H1 (cell line): Measurements from ENCODE around the gene TMEM232. TPM values are rescaled to one million over a fixed set of nuclear protein-coding genes. Genes with fewer than 3 reads are reported as not detected.

ENCODE experiments used
- CTCF ChIA-PET: fragments of 300-600 bp; sonication (Branson Sonifier 250); formaldehyde crosslinking; loops from one replicate; lab custom pipeline; 2021; ENCODE audit not compliant: partially characterized antibody; lab: Charles Lee
- POLR2A ChIA-PET: fragments of 300-600 bp; sonication (Branson Sonifier 250); formaldehyde crosslinking; loops from one replicate; lab custom pipeline; 2021; ENCODE audit warnings: inconsistent platforms; ENCODE audit not compliant: partially characterized antibody; lab: Charles Lee
- DNase-seq, 2 experiments: peaks; one replicate each; pipeline versions ENCODE4 v3.0.0 to v3.0.0-alpha.2; 2010 to 2022; ENCODE audit warnings: low spot score in 2 of 2, low read depth in 1 of 2, mixed read lengths in 1 of 2
- FAIRE-seq: peaks from 2 replicates; lab custom pipeline; 2011; peaks lifted over from hg19 to GRCh38; lab: Jason Lieb, UNC
- H2AFZ ChIP-seq: 2 replicates; pipeline ENCODE4 v1.8.1; 2012; ENCODE audit warnings: low read length, inconsistent platforms
- H2AK5ac ChIP-seq: 2 replicates; pipeline ENCODE4 v1.6.1; 2013; ENCODE audit warnings: low read depth, low read length
- H2BK120ac ChIP-seq: replicated peaks from 2 replicates; pipeline ENCODE3; 2013; ENCODE audit warnings: low read depth, low read length, inconsistent platforms
- H2BK12ac ChIP-seq: 2 replicates; pipeline ENCODE4 v1.6.1; 2013; ENCODE audit warnings: low read depth, low read length
- H2BK15ac ChIP-seq: 2 replicates; pipeline ENCODE4 v1.6.1; 2013; ENCODE audit warnings: low read length
- H2BK20ac ChIP-seq: 2 replicates; pipeline ENCODE4 v1.6.1; 2013; ENCODE audit warnings: low read length
- H2BK5ac ChIP-seq: 2 replicates; pipeline ENCODE4 v1.6.1; 2013; ENCODE audit warnings: low read depth, low read length
- H3K14ac ChIP-seq: 2 replicates; pipeline ENCODE4 v1.6.1; 2013; ENCODE audit warnings: inconsistent platforms; ENCODE audit not compliant: insufficient read length
- H3K18ac ChIP-seq: 2 replicates; pipeline ENCODE4 v1.6.1; 2013; ENCODE audit warnings: low read length; ENCODE audit errors: extremely low read depth
- H3K23ac ChIP-seq: 2 replicates; pipeline ENCODE4 v1.6.1; 2013; ENCODE audit warnings: inconsistent platforms; ENCODE audit not compliant: insufficient read length
- H3K23me2 ChIP-seq: 2 replicates; pipeline ENCODE4 v1.6.1; 2013; ENCODE audit warnings: low read depth, low read length
- H3K27ac ChIP-seq: 2 replicates; pipeline ENCODE4 v1.6.1; 2011; ENCODE audit warnings: low read depth, low read length, inconsistent platforms
- H3K27me3 ChIP-seq, 4 experiments: replicated peaks in 1 of 4; 1 replicate in 1 of 4; 2 replicates in 3 of 4; pipeline versions ENCODE4 v1.6.1 to v1.8.1; 2011 to 2013; ENCODE audit warnings: low read length in 3 of 4, mild to moderate bottlenecking in 3 of 4, inconsistent platforms in 2 of 4, mixed read lengths in 2 of 4, moderate library complexity in 1 of 4; ENCODE audit not compliant: control insufficient read depth in 3 of 4, insufficient read depth in 3 of 4; ENCODE audit errors: extremely low read depth in 1 of 4
- H3K36me3 ChIP-seq, 4 experiments: 2 replicates each; pipeline versions ENCODE4 v1.6.1 to v1.8.1; 2011 to 2013; ENCODE audit warnings: mild to moderate bottlenecking in 4 of 4, low read length in 3 of 4, moderate library complexity in 2 of 4, control low read depth in 1 of 4, inconsistent platforms in 1 of 4; ENCODE audit not compliant: insufficient read depth in 4 of 4, control insufficient read depth in 2 of 4
- H3K4ac ChIP-seq: replicated peaks from 2 replicates; pipeline ENCODE3; 2013; ENCODE audit warnings: low read length, low read depth, mixed read lengths, inconsistent platforms; ENCODE audit not compliant: insufficient read length
- H3K4me1 ChIP-seq, 4 experiments: replicated peaks in 1 of 4; 1 replicate in 1 of 4; 2 replicates in 3 of 4; pipeline versions ENCODE4 v1.6.1 to v1.8.1; 2011 to 2013; ENCODE audit warnings: low read length in 3 of 4, inconsistent platforms in 2 of 4, mixed read lengths in 1 of 4; ENCODE audit not compliant: insufficient read depth in 4 of 4, control insufficient read depth in 3 of 4
- H3K4me2 ChIP-seq, 2 experiments: 2 replicates each; pipeline versions ENCODE4 v1.6.1 to v1.8.1; 2011 to 2013; ENCODE audit warnings: low read depth in 2 of 2, low read length in 2 of 2, control low read depth in 1 of 2, inconsistent platforms in 1 of 2, mild to moderate bottlenecking in 1 of 2; ENCODE audit not compliant: insufficient read depth in 1 of 2
- H3K4me3 ChIP-seq, 4 experiments: fragments of 200-600, 300-600 bp in 1 of 4; sonication (generic), shearing (Covaris generic), sonication (Bioruptor Twin) in 1 of 4; 2 replicates each; pipeline versions ENCODE4 v1.5.1 to v1.8.1; 2011 to 2016; ENCODE audit warnings: low read length in 4 of 4, low read depth in 3 of 4, control low read depth in 2 of 4, inconsistent platforms in 2 of 4, mild to moderate bottlenecking in 2 of 4, mixed read lengths in 1 of 4, moderate library complexity in 1 of 4; ENCODE audit not compliant: insufficient read depth in 2 of 4; ENCODE audit errors: extremely low read depth in 1 of 4
- H3K56ac ChIP-seq: replicated peaks from 2 replicates; pipeline ENCODE3; 2013; ENCODE audit warnings: low read depth, mild to moderate bottlenecking, mixed read lengths, low read length, inconsistent platforms; ENCODE audit not compliant: insufficient read length
- H3K79me1 ChIP-seq: 2 replicates; pipeline ENCODE4 v1.6.1; 2013; ENCODE audit warnings: low read depth, low read length, control low read depth
- H3K79me2 ChIP-seq, 2 experiments: 2 replicates each; pipeline versions ENCODE4 v1.6.1 to v1.8.1; 2012 to 2013; ENCODE audit warnings: low read length in 2 of 2, mild to moderate bottlenecking in 2 of 2, inconsistent platforms in 1 of 2; ENCODE audit not compliant: insufficient read depth in 2 of 2, control insufficient read depth in 1 of 2
- H3K9ac ChIP-seq, 4 experiments: replicated peaks in 1 of 4; 1 replicate in 1 of 4; 2 replicates in 3 of 4; pipeline versions ENCODE4 v1.6.1 to v1.8.1; 2011 to 2013; ENCODE audit warnings: low read depth in 3 of 4, low read length in 3 of 4, control low read depth in 2 of 4, mild to moderate bottlenecking in 2 of 4, moderate library complexity in 2 of 4, inconsistent platforms in 1 of 4; ENCODE audit errors: extremely low read depth in 1 of 4
- H3K9me3 ChIP-seq, 2 experiments: 2 replicates each; pipeline versions ENCODE4 v1.6.1 to v1.8.1; 2012 to 2013; ENCODE audit warnings: mild to moderate bottlenecking in 2 of 2, moderate library complexity in 2 of 2, control low read depth in 1 of 2, inconsistent platforms in 1 of 2, low read depth in 1 of 2, low read length in 1 of 2, mixed read lengths in 1 of 2; ENCODE audit not compliant: insufficient read depth in 2 of 2
- H4K20me1 ChIP-seq, 2 experiments: replicated peaks in 1 of 2; 2 replicates each; pipeline versions ENCODE3 to v1.8.1; 2011 to 2013; ENCODE audit warnings: inconsistent platforms in 2 of 2, low read length in 2 of 2, mild to moderate bottlenecking in 1 of 2; ENCODE audit not compliant: insufficient read depth in 2 of 2, control insufficient read depth in 1 of 2
- H4K5ac ChIP-seq: 2 replicates; pipeline ENCODE4 v1.6.1; 2013; ENCODE audit warnings: low read length, low read depth, mixed read lengths, inconsistent platforms; ENCODE audit not compliant: insufficient read length
- H4K8ac ChIP-seq: 2 replicates; pipeline ENCODE4 v1.8.0; 2013; ENCODE audit warnings: mild to moderate bottlenecking, moderate library complexity, low read length, inconsistent platforms; ENCODE audit not compliant: insufficient read depth; ENCODE audit errors: extremely low read depth
- H4K91ac ChIP-seq: replicated peaks from 2 replicates; pipeline ENCODE3; 2013; ENCODE audit warnings: low read length, mixed read lengths, inconsistent platforms; ENCODE audit not compliant: insufficient read length
- GABPA ChIP-seq: IDR thresholded peaks from 2 replicates; pipeline ENCODE4 v1.6.1; 2011; ENCODE audit warnings: mild to moderate bottlenecking, low read length, moderate library complexity, borderline replicate concordance; ENCODE audit not compliant: insufficient read depth
- JUND ChIP-seq: IDR thresholded peaks from 2 replicates; pipeline ENCODE4 v1.6.1; 2011; ENCODE audit warnings: mild to moderate bottlenecking, improper control_type of control experiment, low read length
- KDM1A ChIP-seq: fragments of 200-600, 300-600 bp; sonication (generic); IDR thresholded peaks from 2 replicates; pipeline ENCODE4 v1.7.1; 2016; ENCODE audit warnings: mild to moderate bottlenecking, low read length, borderline replicate concordance
- NANOG ChIP-seq: IDR thresholded peaks from 2 replicates; pipeline ENCODE4 v1.6.1; 2011; ENCODE audit warnings: low read length, low read depth, mild to moderate bottlenecking, inconsistent platforms; ENCODE audit not compliant: insufficient read depth, poor library complexity, severe bottlenecking
- SP2 ChIP-seq: IDR thresholded peaks from 2 replicates; pipeline ENCODE4 v1.6.1; 2012; ENCODE audit warnings: mild to moderate bottlenecking, low read length, inconsistent platforms
- SUZ12 ChIP-seq: fragments of 200-600 bp; sonication (generic); IDR thresholded peaks from 2 replicates; pipeline ENCODE4 v1.6.1; 2012; ENCODE audit warnings: mild to moderate bottlenecking, inconsistent platforms, low read length, moderate library complexity, mixed read lengths
- WGBS, 2 experiments: shearing (Covaris generic) in 1 of 2; methylation state at CpG; one replicate each; pipeline versions ENCODE4 v1.1.6 to v1.1.7; 2013 to 2015; ENCODE audit warnings: low lambda C conversion rate in 2 of 2, mixed read lengths in 2 of 2, inconsistent platforms in 1 of 2, low coverage in 1 of 2, missing lambda C conversion rate in 1 of 2; ENCODE audit not compliant: insufficient replicate concordance in 2 of 2, insufficient coverage in 1 of 2, insufficient read length in 1 of 2; ENCODE audit errors: extremely low coverage in 1 of 2, missing lambda C conversion rate in 1 of 2; 5-methylcytosine and 5-hydroxymethylcytosine counted together
- polyA plus RNA-seq, 7 experiments: library from polyadenylated mRNA; depleted of rRNA in 3 of 7; stranded (reverse) in 5 of 7; unstranded in 2 of 7; fragments of >200 nt in 5 of 7; fragments of 200-250 nt in 2 of 7; gene quantifications; 1 replicate in 5 of 7; 2 replicates in 1 of 7; 4 replicates in 1 of 7; pipeline versions ENCODE4 v1.2.1 to v1.2.3, GENCODE V29; 2011 to 2013; ENCODE audit warnings: missing spikeins in 2 of 7, mixed read lengths in 2 of 7
- total RNA-seq: library from RNA; stranded (reverse); fragmentation: NEBNext Ultra II Directional; extraction: Animal tissue kit (Norgen Biotek cat#: 25700); gene quantifications from 2 replicates; pipeline ENCODE4 v1.2.1, GENCODE V29; 2021

TMEM232 gene
- total and polyA plus RNA-seq, 2 of the 8 experiments (the other 6 are each of a cell fraction or from before 2014, with no cell fraction given) = 0.38 to 1.3 TPM

GRCh38 chr5:110580625-110581024, 145.8 kb downstream of the TMEM232 start:
- Histone ChIP-seq H3K79me1 (no peaks in the 10 kb centered on the region), H2BK20ac (no peak overlapping the region), H2BK12ac (no peak overlapping the region), H2BK120ac (no peak overlapping the region), H3K4ac (no peak overlapping the region), H2BK5ac (no peak overlapping the region), H4K91ac (no peak overlapping the region), H3K27ac (no peak overlapping the region), H3K79me2 (no peaks in the 10 kb centered on the region), H3K4me3 (no peak overlapping the region), H3K9me3 (no peaks in the 10 kb centered on the region), H3K14ac (no peak overlapping the region), H3K27me3 (no peaks in the 10 kb centered on the region), H3K4me2 (no peak overlapping the region), H3K56ac (no peak overlapping the region), H2AK5ac (no peak overlapping the region), H3K23me2 (no peaks in the 10 kb centered on the region), H4K20me1 (no peaks in the 10 kb centered on the region), H3K9ac (no peak overlapping the region), H3K4me1 (no peaks in the 10 kb centered on the region), H3K18ac (no peak overlapping the region), H2AFZ (no peak overlapping the region), H3K23ac (no peak overlapping the region), H2BK15ac (no peak overlapping the region), H4K5ac (no peak overlapping the region), H4K8ac (no peak overlapping the region), H3K36me3 (no peaks in the 10 kb centered on the region)
- 91% methylated on average over 1 of the region's 1 CpG; no CpG with 5 or more reads in 1 of the 2 experiments for WGBS, 2 experiments
- DNase-seq = no peak
- POLR2A ChIA-PET = no interaction called here
- CTCF ChIA-PET = no interaction called here
- no peak for FAIRE-seq
- TF ChIP-seq KDM1A (no peak), SUZ12 (no peak), GABPA (no peak), JUND (no peak), SP2 (no peak), NANOG (no peak)
